Measurements from ENCODE around the gene BRD7.

Gene BRD7

DNA sequence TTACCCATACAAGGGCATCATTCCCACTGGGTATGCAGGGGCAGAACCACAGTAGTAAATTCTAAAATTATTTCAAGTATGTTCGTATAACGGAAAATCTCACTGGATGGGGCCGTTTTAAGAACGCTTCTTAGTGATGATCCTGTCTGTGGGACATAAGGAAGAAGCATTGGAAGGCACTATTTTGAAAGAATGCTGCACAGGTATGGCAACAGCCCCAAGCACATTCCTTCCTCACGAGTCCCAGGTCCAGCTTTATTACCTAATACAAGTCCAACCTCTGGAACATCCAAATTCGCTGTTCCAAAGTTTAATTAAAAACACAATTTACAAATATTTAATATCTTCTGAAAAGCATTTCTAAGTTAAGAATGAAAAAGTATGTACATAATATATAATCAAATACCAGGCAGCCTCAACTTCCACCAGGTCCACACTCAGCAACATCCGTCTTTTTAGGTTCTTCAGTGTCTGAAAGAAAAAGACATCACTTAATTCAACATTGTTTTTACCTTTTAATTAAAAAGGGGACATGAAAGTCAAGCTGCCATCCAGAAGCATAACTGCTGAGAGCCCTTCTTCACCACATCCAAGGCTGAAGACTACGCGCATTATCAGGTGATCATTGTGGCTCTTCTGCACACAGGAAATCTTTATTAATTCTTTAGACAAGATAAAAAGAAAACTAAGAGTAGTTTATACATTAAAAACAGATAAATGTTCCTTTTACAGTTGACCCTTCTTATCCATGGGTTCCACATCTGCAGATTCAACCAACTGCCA is 49.8 kb downstream of the BRD7 start:
- FAIRE-seq, result no peak

- no peak for FAIRE-seq
Measured at GRCh38 chr16:50316848-50317630, 51.7 kb downstream of the BRD7 start.

DNA sequence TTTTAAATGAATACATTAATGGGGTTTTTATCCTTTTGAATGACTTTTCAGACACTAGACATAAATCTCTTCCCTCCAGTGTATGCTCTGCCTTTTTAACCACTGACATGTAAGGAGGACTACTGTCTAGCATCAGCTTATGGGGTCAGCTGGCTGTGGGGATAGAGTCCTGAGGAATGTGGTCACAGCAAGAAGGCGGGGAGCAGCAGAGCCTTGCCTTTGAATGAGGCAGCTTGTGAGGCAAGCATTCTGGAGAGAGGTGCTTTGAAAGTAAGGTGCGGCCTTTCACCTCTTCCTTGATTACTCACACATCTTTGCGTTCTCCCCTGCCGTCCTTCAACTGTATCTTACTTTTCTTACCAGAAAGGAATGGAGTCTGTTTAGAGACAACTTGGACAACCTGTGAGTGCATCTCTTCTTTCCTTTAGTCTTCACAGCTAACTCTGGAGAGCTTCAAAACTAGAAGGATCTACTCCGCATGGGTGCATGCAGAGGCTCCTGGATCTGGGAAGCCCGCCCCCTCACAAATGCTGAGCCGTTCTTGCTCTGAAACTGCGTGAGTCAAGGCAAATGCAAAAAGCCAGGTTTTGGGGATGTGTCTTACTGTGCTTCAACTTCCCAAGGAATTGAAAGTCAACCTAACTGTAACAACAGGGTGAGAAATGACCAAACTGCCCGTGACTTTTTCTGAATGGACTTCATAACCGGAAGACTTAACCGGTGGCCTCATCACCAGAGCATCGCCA is 52.5 kb downstream of the BRD7 start:
- FAIRE-seq, result no peak

DNA sequence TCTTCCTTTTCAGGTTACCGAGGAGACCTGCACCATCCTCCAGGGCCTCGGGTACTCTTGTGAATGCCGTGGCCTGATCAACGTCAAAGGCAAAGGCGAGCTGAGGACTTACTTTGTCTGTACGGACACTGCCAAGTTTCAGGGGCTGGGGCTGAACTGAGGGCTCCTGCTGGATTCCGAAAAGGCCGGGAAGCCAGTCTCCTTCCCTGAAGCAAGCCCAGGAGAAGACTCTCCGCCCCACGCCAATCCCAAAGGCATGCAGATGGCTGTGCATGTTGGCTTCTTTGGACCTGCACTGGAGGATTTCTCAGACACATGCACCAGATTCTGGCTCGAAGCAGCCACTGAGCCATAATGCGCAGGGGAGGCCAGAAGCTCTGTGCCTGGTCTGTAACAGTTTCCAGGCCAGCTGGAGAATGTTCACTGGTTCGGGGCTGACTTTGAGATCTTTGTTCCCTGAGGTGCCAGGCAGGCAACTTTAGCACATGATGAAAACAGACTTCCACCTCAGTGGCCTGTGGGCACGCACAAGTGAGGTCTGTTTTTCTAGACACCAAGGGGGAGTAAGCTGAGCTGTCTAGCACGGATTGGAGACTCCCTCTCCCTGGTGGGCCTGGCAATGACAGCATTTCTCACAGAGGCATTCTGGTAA is 53.3 kb downstream of the BRD7 start:
- no peak for FAIRE-seq

DNA sequence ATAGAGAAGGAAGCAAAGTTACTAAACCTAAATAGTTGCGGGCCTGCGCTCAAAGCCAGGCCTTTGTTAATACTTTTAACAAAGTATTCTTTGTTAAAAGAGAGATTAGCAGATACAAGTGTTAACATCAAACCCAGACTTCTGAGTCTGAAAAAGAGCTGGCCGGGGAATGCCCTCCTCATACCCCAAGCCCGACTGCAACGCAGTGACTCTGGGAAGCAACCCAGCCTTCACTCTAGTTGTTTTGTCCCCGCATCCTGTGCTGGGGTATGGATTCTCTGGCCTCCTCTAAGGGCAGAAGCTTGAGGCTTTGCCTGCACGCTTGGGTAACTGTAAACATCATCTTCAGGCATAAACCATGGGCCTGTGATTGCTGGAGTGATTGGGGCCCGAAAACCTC is 54.1 kb downstream of the BRD7 start:
- no peak for FAIRE-seq

GRCh38 chr16:50313596-50314478 is 55.0 kb downstream of the BRD7 start:
- FAIRE-seq, result no peak

DNA sequence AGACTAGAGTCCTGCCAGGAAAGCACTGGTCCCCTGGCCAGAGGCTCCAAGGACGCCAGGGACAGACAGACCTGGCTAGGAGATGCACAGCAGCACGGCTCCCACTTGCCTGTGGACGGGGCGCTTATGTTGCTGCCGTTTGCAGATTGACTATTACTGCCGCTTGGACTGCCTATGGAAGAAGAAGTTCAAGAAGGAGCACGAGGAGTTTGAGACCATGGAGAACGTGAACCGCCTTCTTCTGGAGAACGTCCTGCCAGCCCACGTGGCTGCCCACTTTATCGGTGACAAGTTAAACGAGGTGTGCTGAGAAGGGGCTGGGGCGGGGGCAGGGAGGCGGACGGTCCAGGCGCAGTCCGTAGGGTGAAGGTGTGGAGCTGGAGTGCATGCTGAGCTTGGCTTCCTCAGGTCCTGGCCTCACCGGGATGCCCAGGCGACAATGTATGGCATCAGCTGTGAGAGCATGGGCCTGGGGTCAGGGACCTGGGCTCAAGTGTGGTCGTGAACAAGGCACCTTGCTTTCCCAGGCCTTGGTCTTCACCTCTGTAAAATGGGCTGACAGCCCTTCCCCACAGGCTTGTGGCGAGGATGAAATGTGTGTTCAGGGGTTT is 56.8 kb downstream of the BRD7 start:
- FAIRE-seq, result no peak

DNA sequence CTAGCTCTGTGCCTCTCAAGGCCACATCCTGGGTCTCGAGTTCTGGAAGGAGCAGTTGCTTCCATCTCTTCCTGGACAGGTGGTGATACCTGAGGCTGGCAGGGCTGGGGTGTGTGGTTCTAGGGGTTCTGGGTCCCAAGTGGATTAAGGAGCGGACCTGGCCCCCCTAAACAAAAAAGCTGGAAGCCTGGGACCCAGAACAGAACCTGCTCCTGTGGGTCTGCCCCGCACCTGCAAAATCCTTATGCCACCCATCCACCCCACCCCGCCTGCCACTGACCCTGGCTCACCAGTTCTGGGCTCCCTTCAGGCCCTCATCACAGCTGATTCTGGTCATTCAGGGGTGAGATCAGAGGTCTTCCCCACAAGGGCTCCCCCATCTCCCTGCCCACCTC is 57.7 kb downstream of the BRD7 start:
- FAIRE-seq, result no peak

GRCh38 chr16:50310308-50311133 is 58.3 kb downstream of the BRD7 start:
- no peak for FAIRE-seq

DNA sequence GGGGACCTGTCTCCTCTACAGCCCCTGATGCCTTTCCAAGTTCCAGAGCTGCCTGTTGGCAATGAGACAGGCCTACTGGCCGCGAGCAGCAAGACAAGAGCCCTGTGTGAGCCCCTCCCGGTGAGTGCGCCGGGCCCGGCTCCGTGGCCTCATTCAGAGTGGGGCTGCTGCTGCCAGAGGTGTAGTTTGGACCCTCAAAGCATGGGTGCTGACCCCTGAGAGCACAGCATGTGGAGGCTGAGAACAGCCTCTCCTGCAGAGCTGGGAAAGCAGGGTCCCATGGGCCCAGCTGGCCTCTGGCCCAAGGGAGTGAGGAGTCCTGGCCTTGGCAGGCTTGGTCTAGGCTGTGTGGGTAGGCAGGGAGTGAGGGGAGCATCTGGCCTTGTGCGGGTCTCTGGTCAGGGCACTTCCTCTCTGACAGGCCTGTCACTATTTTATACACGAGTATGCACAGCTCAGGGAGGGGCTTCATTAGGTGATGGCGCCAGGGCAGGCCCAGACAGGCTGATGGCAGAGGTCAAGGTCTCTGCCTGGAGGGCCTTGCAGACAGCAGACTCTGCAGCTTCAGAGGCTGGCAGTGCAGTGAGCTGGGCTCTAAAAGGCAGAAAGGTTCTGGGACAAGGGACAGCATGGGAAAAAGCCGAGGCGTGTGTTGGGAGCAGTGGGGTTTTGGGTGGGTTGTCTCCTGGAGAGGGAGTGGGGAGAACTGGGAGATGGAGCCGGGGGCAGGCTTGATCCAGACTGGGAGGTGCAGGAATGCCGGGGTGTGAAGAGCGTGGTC is 59.1 kb downstream of the BRD7 start:
- FAIRE-seq, result no peak

DNA sequence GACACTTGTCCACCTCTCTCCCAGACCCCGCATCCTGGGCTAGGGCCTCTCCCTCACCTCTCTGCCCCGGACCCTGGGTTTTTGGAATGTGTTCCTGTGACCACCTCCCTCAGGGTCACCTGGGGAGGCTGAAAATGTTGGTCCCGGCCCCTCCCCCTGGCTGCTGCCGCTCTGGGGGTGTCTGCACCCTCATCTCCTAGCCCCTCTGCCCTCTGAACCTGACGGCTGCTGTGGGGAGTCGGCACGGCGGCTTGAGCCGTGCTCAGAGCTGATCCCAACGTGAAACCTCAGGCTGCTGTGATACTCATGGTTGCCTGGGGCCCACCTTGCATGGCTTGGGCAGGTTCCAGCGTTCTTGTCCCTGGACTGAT is 59.6 kb downstream of the BRD7 start:
- no peak for FAIRE-seq

DNA sequence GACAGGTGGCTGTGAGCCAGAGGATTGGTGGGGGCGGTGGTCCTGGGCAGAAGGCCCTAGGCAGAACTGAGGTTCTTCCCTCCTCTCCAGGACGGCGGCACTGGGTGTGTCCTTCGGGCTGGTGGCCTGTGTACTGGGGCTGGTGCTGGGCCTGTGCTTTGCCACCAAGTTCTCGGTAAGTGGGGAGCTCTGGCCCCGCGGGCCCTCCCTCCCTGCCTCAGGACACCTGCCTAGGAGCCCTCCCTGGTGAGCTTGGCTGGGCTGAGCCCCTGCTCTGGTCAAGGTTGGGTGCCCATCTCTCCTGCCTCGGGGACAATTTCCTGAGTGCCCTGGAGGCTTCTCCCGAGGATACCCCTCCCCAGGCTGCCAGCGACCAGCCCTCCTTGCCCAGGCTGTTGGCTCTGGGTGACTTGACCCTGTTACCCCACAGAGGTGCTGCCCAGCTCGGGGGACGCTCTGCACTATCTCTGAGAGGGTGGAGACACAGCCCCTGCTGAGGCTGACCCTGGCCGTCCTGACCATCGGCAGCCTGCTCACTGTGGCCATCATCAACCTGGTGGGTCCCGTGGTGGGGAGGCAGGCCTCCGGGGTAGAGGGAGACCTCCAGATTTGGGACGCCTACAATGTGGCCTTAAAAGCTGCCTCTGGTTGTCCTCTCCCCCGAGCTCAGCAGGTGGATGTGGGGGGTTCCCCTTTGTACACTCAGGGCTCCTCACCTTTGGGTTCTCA is 60.4 kb downstream of the BRD7 start:
- FAIRE-seq, result no peak

DNA sequence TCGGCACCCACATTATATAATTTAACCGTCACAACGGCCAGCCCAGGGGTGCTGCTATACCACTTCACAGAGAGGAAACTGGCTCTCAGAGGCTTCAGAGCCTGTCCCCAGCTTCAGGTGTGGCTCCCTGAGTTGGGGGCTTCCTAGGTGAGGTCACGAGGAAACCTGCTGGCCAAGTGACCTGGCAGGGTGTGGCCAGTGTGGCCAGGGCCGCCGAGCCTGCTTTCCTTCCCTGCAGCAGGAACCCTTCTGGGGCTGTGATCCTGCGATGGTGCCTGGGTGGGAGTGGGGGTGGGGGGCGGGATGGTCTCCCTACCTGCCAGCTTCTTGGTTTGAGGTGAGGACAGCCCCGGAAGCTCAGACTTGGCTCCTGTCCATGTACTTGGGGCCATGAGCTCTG is 62.5 kb downstream of the BRD7 start:
- no peak for FAIRE-seq

DNA sequence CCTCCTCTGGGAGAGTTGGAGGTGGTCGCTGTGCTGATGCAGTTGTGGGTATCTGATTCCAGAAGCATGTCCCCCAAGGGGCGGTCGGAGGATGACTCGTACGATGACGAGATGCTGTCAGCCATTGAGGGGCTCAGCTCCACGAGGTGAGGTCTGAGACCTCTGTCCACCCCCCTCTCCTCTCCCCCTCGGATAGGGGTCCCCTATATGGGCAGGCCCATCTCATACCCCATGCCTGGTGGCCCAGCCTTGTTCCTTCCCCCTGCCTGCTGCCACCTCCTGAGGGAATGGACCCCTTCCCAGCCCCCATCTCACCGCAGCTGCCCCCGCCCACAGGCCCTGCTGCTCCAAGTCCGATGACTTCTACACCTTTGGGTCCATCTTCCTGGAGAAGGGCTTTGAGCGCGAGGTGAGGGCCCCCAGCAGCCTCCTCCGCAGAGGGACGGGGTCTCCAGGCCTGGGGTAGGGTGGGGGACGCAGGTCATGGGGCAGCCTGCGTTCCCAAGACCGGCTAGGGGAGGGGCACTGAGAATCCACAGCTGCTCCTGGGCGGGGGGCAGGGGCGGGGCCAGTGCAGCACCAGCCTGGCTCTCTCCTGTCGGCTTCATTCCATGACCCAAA is 63.2 kb downstream of the BRD7 start:
- FAIRE-seq, result no peak

- no peak for FAIRE-seq
Measured at GRCh38 chr16:50304467-50305440, 64.0 kb downstream of the BRD7 start.

- FAIRE-seq, result no peak
Measured at GRCh38 chr16:50303605-50304466, 65.0 kb downstream of the BRD7 start.
